HG03159 (cell line): ENCODE results near the gene ABHD16B.

Experiments used
- ATAC-seq: cut with Tn5 transposase; IDR thresholded peaks from one replicate; pipeline ENCODE4 v1.9.1; 2021; ENCODE audit warnings: mild to moderate bottlenecking, moderate library complexity; ENCODE audit not compliant: unreplicated experiment

The ABHD16B gene

DNA sequence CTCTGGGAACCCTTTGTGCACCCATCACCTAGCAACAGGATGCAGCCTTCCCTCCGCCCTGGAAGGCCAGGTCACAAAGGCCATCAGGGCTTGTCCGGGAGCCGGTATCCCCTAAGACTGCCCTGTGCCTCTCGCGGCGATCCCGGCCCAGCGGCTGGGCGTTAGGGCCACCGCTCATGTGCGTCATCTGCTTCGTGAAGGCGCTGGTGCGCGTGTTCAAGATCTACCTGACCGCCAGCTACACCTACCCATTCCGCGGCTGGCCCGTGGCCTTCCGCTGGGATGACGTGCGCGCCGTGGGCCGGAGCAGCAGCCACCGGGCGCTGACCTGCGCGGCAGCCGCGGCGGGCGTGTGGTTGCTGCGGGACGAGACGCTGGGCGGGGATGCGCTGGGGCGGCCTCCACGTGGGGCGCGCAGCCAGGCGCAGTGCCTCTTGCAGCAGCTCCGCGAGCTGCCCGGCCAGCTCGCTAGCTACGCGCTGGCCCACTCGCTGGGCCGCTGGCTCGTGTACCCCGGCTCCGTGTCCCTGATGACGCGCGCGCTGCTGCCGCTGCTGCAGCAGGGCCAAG, at the start of gene ABHD16B:
TSS of gene ABHD16B (plus strand) at position 134 of the 570 bp plus-strand sequence. CDS start at position 177, 43 bp downstream.
- no peak for ATAC-seq

DNA sequence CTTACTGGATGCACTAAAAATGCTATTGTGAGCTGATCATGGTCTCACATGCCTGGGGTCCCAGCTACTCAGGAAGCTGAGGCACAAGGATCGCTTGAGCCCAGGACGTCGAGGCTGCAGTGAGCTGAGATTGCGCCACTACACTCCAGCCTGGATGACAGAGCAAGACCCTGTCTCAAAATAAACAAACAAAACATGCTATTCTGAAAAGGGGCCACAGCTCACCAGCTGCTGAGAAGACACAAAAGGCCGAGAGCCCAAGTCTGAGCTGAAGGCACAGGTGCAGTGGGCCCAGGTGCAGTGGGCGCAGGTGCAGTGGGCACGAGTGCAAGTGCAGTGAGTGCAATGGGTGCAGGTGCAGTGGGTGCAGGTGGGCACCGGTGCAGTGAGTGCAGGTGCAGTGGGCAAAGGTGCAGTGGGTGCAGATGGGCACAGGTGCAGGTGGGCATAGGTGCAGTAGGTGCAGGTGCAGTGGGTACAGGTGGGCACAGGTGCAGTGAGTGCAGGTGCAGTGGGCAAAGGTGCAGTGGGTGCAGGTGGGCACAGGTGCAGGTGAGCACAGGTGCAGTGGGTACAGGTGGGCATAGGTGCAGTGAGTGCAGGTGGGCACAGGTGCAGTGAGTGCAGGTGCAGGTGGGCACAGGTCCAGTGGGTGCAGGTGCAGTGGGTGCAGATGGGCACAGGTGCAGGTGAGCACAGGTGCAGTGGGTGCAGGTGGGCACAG, 46.2 kb upstream of the ABHD16B start:
- no peak for ATAC-seq

DNA sequence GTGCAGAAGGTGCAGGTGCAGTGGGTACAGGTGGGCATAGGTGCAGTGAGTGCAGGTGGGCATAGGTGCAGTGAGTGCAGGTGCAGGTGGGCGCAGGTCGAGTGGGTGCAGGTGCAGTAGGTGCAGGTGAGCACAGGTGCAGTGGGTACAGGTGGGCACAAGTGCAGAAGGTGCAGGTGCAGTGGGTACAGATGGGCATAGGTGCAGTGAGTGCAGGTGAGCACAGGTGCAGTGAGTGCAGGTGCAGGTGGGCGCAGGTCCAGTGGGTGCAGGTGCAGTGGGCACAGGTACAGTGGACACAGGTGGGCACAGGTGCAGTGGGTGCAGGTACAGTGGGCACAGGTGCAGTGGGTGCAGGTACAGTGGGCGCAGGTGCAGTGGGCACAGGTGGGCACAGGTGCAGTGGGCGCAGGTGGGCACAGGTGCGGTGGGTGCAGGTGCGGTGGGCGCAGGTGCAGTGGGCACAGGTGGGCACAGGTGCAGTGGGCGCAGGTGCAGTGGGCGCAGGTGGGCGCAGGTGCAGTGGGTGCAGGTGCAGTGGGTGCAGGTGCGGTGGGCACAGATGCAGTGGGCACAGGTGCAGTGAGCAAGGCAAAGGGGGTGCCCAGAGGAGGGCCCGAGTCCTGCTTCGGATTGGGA, 45.6 kb upstream of the ABHD16B start:
- no peak for ATAC-seq

DNA sequence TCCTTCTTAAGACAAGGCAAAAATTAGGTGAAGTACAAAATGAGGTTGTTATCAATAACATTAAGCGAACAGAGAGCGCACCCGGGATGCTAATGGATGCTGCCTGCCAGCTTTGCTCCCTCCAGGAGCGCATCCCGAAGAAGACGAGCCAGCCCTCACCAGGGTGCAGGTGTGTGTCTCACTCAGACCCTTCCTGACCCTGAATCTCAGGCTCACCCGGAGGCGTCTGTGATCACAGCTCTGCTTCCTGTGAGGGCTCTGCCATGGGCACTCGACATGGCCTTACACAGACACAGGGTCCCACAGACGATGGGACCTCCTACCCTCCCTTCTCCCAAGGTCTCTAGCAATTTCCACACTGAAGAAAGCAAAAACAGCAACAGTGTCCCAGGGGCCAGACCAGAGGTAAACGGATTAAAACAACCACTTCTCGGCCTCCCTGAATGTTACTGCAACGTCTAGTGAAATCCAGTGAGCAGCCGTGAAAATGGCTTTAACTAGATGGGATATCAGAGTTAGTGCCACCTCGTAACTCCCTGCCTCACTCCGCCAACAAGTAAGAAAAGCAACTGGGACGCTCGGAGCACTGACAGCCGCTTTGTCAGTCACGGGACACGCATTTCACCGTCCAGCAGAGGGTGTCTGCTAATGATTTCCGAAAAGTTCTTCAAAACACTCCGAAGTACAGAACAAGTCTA, 41.9 kb upstream of the ABHD16B start:
- ATAC-seq: no peak

DNA sequence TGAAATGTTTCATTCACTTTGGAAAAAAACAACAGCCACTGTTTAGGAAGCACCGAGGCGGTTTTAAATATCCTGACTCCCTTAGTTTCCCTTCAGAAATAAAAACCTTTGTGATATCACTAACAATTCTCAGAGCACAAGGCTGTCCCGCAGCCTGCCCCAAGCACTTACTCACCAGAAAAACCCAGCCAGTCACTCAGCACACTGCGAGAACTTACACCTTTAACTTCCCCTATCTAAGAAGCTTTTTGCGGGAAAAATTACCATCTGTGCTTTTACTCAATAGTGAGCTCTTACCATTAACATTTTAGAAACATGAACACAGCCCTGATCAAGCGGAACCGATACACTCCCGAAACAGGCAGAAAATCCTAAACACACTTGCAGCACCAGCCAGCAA, 39.5 kb upstream of the ABHD16B start:
- no peak for ATAC-seq

DNA sequence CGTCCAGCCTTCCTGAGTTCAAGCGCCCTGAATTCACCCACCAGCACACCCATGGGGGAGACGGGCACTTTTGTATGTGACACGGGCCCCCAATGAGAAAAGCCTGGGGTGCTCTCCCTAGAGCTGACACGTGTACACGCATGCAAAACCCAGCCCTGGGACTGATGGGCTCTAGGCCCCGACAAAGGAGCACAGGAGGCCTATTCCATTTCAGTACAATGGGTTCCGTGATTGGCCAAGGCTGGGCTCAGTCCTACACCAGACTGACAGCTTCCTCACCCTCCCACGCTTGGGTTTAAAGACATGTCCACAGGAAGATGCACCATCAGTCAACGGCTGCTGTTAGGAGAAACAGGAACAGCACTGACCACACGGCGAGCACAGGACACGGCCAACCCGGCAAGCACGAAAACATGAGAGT, 39.0 kb upstream of the ABHD16B start:
- no peak for ATAC-seq

DNA sequence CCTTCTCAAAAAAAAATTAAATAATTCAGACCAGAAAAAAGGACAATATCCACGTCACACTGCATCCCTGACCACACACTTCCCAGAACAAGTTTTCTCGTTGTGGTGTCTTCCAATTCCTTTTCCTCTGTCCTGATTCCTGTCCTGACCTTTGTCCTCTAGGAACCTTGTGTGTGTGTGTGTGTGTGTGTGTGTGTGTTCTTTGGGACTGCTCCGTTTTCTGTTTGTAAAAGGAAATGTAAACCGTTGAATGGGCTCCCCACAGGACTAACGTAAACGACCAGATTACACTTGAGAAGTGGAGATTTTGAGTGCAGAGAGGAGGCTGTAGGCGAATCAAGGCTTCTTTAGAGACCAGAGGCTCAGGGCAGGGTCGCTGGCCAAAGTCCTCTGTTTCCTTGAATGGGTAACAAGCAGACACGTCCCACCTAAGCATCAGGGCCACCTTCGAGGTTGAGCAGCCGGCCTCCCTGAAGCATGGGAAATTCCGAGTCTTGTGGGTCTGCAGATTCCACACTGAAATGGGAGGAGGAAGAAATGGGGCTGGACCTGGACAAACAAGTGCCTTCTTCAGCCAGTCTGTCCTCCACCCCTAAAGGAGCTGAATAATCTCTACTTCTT, 37.5 kb upstream of the ABHD16B start:
- no peak for ATAC-seq

DNA sequence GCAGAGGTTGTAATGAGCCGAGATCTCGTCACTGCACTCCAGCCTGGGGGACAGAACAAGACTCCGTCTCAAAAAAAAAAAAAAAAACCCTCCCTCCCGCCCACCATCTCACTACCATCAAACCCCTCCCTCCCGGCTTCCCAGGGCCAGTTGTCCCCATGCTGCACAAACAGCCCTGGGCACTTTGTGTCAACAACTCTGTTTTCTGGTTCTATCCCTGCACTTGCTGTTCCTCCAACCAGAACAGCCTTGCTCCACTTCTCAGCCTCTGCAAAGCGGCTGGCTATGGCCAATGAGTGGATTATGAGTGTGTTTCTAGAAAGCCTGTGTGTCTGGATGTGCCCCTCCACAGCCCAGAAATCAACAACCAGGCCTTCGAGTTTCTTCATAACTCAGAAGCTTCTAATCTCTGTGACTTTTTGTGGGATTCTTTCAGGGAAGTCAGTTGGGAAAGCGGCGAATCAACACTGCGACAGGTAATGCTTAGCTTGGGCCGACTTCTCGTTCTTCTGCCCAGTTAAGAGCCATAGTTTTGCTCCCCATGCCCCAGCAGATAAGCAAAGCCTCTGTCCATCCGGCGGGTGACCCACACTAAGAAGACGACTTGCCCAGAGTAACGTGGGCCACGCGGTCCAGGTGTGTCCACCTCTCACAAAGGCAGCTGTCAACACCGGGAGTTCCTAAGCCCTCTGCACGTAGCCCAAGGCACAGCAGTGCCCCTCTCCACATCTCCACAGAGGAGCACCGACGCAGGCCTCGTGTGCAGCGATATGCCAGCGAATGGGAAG, 35.8 kb upstream of the ABHD16B start:
- no peak for ATAC-seq

DNA sequence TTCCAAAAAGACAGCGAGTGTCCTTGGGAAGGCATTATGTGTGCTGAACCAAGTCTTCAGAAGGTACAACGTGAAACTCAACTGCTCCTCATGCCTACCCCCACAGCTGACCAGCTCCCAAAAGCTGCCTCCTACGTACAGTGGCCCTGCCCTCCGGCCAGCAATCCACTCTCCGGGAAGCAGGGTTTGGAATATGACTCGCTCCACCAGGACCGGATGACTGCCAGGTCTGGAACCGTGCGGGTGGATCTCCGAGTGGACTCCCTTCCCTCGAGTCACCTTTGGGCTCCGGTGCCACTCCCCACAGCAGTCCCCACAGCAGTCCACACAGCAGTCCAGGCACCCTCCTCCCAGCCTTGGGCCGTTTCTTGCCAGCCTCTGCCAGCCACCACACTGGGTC, 34.5 kb upstream of the ABHD16B start:
- ATAC-seq: no peak

DNA sequence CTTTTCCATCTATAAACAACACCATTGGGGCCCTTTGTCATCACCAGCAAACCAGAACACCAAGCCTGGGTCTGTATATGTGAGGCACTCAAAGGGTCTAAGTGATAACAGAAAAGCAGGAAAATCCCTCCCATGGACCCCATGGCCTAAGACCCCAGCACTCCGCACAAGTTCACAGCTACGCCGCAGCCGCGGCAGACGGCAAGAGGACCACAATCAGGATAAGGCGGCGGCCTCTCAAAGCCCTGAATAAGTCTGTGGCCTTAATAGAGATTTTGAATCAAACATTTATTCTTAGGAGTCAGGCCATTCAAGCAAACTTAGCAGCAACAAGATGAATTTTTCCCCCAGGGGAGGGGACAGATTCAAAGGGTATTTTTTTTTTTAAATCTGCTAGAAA, 33.2 kb upstream of the ABHD16B start:
- no peak for ATAC-seq

DNA sequence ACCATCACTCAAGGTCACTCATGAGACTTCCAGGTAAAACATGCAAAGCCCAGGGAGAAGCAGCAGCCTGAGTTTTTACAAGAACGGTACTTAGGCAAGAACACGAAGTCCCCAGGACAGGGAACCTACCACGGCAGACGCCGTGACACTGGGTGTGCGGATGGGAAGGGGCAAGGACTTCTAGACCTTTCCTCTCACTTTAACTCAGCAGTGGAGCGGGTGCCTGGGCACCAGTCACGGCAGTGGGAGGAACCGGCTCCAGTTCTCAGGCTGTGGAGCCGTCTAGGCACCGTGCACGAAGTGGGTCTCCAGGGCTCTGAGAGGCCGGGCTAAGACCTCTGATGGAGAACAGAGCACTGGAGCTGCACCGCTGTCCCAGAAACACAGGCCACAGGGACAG, 32.8 kb upstream of the ABHD16B start:
- ATAC-seq: no peak

DNA sequence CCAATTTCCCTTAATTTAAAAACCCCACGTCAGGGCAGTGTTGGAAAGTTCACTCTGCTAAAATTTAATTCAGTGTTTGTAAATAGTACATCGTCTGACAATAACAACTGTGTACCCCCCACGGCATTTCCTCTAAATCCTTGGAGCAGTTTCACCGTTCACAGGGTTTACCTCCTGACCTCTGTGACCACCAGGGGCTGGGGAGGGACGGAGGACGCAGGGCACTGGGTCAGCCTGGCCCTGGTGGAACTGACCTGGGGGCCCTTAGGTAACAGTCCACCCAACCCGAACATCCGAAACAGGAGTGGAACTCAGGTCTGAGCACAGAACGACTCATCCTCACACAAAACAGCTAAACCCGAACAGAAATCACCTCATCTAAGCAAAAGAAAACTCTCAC, 32.3 kb upstream of the ABHD16B start:
- no peak for ATAC-seq

DNA sequence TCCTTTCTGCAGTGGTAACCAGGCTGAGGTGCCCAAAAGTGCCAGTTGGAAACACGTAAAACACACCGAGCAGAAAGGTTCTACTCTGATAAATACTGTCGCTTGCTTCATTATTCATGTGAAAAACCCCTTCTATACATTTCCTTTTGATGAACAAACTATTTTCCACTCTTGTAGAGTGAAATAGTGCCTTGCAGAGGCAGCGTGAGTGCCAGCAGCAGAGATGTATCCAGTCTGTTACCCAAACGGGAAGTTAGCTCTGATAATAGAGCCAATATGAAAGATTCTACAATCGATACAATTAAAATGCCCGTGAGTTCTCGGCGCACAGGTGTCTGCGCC, 31.7 kb upstream of the ABHD16B start:
- ATAC-seq: no peak

DNA sequence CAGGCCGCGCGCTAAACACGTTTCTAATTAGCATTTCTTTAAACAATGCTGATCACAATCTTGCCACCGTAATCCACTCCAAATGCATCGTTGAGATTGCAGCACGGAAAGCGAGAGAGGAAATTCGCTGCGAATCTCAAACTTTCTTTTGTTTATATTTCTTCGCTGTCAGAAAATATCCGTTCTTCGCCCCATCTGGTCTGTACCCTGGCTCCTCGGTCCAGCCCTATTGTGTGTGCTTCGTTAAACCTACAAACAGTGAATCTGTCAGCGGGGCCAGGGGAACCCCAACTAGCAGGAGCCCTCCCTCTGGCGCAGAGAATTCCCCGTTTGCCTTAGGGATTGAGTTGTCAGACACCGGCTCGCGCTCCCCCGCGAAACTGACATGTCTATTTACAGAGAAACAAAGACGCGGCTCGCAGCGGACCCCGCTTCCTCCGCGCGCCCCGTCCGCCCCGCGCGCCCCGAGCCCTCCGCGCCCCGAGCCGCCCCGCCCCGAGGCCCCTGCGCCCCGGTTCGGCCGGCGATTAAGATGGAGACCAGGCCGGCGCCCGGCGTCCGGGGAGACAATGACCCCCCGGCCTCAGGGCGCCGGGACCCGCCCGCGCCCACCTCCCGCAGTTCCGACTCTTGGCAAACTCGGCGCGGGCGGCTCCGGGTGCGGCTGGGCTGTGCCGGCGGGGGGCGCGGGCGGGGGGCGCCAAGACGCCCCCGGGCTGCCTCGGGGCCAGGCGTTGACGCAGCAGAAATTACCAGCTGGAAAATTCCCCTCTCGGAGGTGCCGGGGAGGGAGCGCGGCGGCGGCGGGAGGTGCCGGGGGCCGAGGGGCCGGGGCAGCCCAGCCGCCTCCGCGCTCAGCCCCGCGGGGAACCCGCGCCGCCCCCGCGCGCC, 31.1 kb upstream of the ABHD16B start:
- no peak for ATAC-seq

DNA sequence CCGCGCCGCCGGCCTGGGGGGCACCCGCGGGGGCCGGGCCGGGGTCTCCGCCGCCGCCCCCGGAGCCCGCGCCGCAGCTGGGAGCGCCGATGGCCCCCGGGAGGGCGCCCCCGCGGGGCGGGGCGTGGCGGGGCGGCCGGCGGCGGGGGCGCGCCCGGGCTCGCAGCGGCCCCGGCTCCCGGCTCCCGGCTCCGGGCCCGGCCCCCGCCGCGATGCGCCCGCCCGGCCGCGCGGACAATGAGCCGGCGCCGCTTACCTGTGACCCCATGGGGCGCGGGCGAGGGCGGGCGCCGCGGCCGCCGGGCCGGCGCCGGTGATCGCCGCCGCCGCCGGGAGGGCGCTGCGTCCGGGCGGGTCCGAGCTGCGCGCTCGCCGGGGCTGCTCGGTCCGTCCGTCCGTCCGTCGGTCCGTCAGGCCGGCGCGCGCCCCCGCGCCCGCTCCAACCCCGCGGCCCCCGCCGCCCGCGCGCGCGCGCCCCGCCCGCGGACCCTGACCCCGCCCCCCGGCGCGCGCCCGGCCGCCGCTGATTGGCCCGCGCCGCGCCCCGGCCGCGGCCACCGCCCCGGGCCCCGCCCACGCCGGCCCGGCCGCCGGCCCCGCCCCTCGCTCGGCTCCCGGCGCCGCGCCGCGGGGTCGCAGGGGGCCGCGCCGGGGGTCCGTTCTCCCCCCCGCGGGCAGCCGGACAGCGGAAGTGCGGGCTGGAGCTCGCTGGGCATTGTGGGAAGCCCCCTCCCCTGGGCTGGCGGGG, 30.3 kb upstream of the ABHD16B start, which contains the start of gene ZBTB46:
TSS of gene ZBTB46 (minus strand) at position 424 of the 748 bp plus-strand sequence. CDS start 40,507 bp downstream, outside the sequence.
- no peak for ATAC-seq

DNA sequence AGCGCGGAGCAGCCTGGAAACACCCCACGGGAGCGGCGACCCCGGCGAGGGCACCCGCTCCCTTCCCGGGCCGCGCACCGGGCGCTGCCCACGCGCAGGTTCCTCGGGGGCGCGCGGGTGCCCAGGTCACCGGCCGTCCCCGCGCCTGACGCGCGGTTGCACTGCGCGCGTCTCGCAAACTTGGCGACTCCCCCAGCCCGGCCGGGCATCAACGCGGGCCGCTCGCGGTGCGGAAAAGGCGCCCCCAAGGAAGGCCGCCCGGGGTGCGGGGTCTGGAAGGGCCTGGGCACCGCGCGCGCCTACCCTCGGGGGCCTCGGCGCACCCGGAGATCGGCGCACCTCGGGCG, 29.7 kb upstream of the ABHD16B start:
- no peak for ATAC-seq

DNA sequence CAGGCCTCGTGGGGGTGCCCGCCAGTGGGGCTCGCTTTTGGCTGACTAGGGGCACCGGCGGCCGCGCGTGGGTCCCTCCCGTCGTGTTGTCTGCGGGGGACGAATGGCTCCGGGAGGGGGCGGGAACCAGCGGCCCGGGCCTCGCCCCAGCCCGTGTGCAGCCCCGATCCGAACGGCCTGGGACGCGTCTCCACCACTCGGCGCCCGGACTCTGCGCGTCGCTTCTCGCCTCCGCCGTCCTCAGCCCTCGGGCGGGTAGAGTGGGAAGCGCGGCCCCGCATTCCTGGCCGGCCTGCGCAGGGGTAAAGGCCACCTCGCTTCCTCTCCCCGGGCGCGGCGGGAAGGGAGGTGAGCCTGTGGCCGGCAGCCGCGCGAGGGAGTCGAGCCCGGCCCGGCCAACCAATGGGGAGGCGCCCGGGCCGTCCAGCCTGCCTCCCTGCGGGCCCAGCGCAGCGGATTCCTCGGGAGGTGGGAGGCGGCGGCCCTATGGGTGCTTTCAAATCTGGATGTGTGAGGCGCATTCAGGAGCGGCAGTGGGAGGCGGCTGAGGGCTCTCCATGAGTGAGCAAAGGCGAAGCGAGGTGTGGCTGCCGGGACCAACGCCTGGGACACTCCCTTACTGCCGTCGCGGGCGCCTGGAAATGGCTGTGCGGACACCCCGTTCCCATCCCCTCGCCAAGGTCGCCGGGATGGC, 29.2 kb upstream of the ABHD16B start:
- ATAC-seq: no peak

DNA sequence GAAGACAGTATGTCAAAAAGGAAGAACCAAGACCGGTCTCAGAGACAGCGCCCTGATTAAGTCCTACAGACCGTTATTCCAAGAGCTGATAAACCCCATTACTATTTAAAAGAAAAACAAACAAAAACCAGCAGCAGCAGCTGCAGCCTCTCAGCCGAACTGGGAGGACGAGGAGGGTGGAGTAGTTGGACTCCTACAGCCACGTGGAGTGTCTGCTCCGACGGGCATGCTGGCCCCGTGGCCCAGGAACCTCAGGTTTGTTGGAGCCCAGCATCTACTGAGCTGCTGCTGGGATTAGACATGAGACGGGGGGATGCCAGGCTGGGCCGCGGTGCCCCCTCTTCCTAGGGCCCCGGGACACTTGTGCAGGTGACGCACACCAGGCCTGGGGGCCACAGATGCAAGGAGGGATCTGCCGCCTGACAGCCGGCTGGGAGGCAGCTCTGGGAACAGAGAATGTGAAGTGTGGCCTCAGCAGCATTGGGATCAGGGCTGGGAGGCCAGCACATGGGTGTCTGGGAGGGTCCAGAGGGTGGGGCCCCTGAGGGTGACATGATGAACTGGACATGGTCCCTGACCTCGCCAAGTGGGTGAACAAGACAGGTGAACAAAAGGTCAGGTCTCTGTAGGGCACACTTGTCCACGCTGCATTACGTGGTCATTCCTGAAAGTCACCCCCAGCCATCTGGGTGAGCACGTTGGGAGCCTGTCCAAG, 27.4 kb upstream of the ABHD16B start:
- no peak for ATAC-seq
